Activated CD8-positive, alpha-beta memory T cell treated with anti-CD3 and anti-CD28 coated beads for 48 hours (primary cell): ENCODE results near the gene COA1.
"Not testable (repeated sequence)": the region's sequence is repeated elsewhere in the genome, so short reads cannot be mapped to it uniquely, and the experiment has no call there.

Source experiments
- DNase-seq, 3 experiments: peaks; one replicate each; pipeline ENCODE4 v3.0.0-alpha.2; 2020; ENCODE audit warnings: low read depth in 2 of 3, low spot score in 2 of 3

The COA1 gene

GRCh38 chr7:43758822-43759683, 29.7 kb upstream of the COA1 start:
- peak in 1 of 3 experiments; percentile 25 for DNase-seq

GRCh38 chr7:43758029-43758821, 28.9 kb upstream of the COA1 start, which contains the start of gene BLVRA:
Gene BLVRA, plus strand, starts transcription at chr7:43758680. Its CDS starts 12,479 bp downstream, at chr7:43771159.
- peak in 1 of 3 experiments; percentile 38 for DNase-seq

GRCh38 chr7:43757073-43757720, 27.9 kb upstream of the COA1 start:
- no peak for DNase-seq

GRCh38 chr7:43756368-43757072, 27.2 kb upstream of the COA1 start:
- no peak for DNase-seq

GRCh38 chr7:43754596-43754995, 25.3 kb upstream of the COA1 start:
- DNase-seq: no peak

- no peak for DNase-seq
Measured at GRCh38 chr7:43753843-43754242, 24.5 kb upstream of the COA1 start.

GRCh38 chr7:43753271-43753810, 24.0 kb upstream of the COA1 start:
- no peak for DNase-seq

GRCh38 chr7:43752411-43752810, 23.1 kb upstream of the COA1 start:
- no peak for DNase-seq

GRCh38 chr7:43750016-43750887, 20.9 kb upstream of the COA1 start:
- no peak for DNase-seq

GRCh38 chr7:43749383-43749940, 20.1 kb upstream of the COA1 start:
- no peak for DNase-seq

- no peak for DNase-seq
Measured at GRCh38 chr7:43747328-43748105, 18.2 kb upstream of the COA1 start.

GRCh38 chr7:43742692-43743091, 13.4 kb upstream of the COA1 start:
- no peak for DNase-seq

GRCh38 chr7:43737467-43738127, 8.3 kb upstream of the COA1 start:
- no peak for DNase-seq

GRCh38 chr7:43735802-43736603, 6.7 kb upstream of the COA1 start:
- no peak for DNase-seq

GRCh38 chr7:43735403-43735801, 6.1 kb upstream of the COA1 start:
- no peak for DNase-seq

GRCh38 chr7:43734575-43735332, 5.4 kb upstream of the COA1 start:
- not testable (repeated sequence) for DNase-seq

GRCh38 chr7:43731494-43731893, 2.2 kb upstream of the COA1 start:
- not testable (repeated sequence) for DNase-seq
